Measurements from ENCODE around the gene SDC3.

- TF ChIP-seq CTCF (conservative IDR thresholded peaks at IDR 0.05) (no peak), EZH2 (IDR thresholded peaks at IDR 0.05; ENCODE audit: low read depth) (no peak)
Measured at GRCh38 chr1:30933874-30934252, 25.3 kb upstream of the SDC3 start.

All from PC-9 (cell line).